ENCODE measurements around the gene ADH7.
A peak's percentile ranks its signal among the peaks of the same experiment; 100 is the strongest.
"Not testable (repeated sequence)": the region's sequence is repeated elsewhere in the genome, so short reads cannot be mapped to it uniquely, and the experiment has no call there.

Gene ADH7
- total RNA-seq = 0 to 0.29 (median 0) reads per million in 18 experiments

GRCh38 chr4:99435154-99435553, at the start of gene ADH7:
ADH7 (minus strand) TSS chr4:99435342; CDS start chr4:99435233, 109 bp downstream.
- no peak for DNase-seq

- DNase-seq = no peak
Observed at GRCh38 chr4:99483636-99484035, 48.5 kb upstream of the ADH7 start.

GRCh38 chr4:99473131-99473530, 38.0 kb upstream of the ADH7 start:
- DNase-seq = peak; percentile 20 to 26

GRCh38 chr4:99471896-99472295, 36.8 kb upstream of the ADH7 start:
- DNase-seq = no peak

GRCh38 chr4:99471349-99471748, 36.2 kb upstream of the ADH7 start:
- DNase-seq = no peak

- no peak for DNase-seq
Observed at GRCh38 chr4:99468889-99469288, 33.7 kb upstream of the ADH7 start.

GRCh38 chr4:99467887-99468286, 32.7 kb upstream of the ADH7 start:
- DNase-seq = no peak

GRCh38 chr4:99463566-99463965, 28.4 kb upstream of the ADH7 start:
- no peak for DNase-seq

- DNase-seq = peak; percentile 48 to 63
Observed at GRCh38 chr4:99462875-99463464, 27.8 kb upstream of the ADH7 start.

GRCh38 chr4:99461623-99462401, 26.7 kb upstream of the ADH7 start:
- DNase-seq = no peak

GRCh38 chr4:99459546-99460042, 24.5 kb upstream of the ADH7 start:
- DNase-seq = no peak

GRCh38 chr4:99458911-99459447, 23.8 kb upstream of the ADH7 start:
- DNase-seq = no peak

- no peak for DNase-seq
Observed at GRCh38 chr4:99457676-99458075, 22.5 kb upstream of the ADH7 start.

- no peak for DNase-seq
Observed at GRCh38 chr4:99457270-99457669, 22.1 kb upstream of the ADH7 start.

- no peak for DNase-seq
Observed at GRCh38 chr4:99447513-99447912, 12.4 kb upstream of the ADH7 start.

GRCh38 chr4:99447079-99447478, 11.9 kb upstream of the ADH7 start:
- peak; percentile 8 to 48 for DNase-seq

- no peak for DNase-seq
Observed at GRCh38 chr4:99438405-99438780, 3.3 kb upstream of the ADH7 start.

GRCh38 chr4:99437723-99438404, 2.7 kb upstream of the ADH7 start:
- no peak for DNase-seq

GRCh38 chr4:99436976-99437722, 2.0 kb upstream of the ADH7 start:
- no peak for DNase-seq

- DNase-seq = no peak
Observed at GRCh38 chr4:99436462-99436861, 1.3 kb upstream of the ADH7 start.

- DNase-seq = no peak
Observed at GRCh38 chr4:99430106-99430505, 5.0 kb downstream of the ADH7 start.

GRCh38 chr4:99417125-99417524, 18.0 kb downstream of the ADH7 start:
- DNase-seq = no peak

GRCh38 chr4:99415762-99416161, 19.4 kb downstream of the ADH7 start:
- not testable (repeated sequence) for DNase-seq
